T-helper 1 cell treated with Interleukin-12 subunit alpha and Interleukin-12 subunit beta and Interleukin-4 antibody, amounts not matched to agents 30 μg/mL and 1 μg/mL, for 36 hours (primary cell): ENCODE data around the gene MYO7A.

ENCODE experiments used
- H3K27ac Mint-ChIP-seq: one replicate; pipeline ENCODE4 v1.8.0; 2021; ENCODE audit warnings: mild to moderate bottlenecking, mixed read lengths
- H3K27me3 Mint-ChIP-seq: one replicate; pipeline ENCODE4 v1.8.0; 2021; ENCODE audit warnings: low read depth, mixed read lengths
- H3K36me3 Mint-ChIP-seq: one replicate; pipeline ENCODE4 v1.8.0; 2021; ENCODE audit warnings: low read depth, mixed read lengths
- H3K4me1 Mint-ChIP-seq: one replicate; pipeline ENCODE4 v1.8.0; 2021; ENCODE audit warnings: low read depth, mixed read lengths
- H3K4me3 Mint-ChIP-seq: one replicate; pipeline ENCODE4 v1.8.0; 2021; ENCODE audit warnings: mild to moderate bottlenecking, moderate library complexity, mixed read lengths
- H3K9me3 Mint-ChIP-seq: one replicate; pipeline ENCODE4 v1.8.0; 2021; ENCODE audit warnings: mixed read lengths

MYO7A gene

GRCh38 chr11:77211594-77212251, 83.7 kb downstream of the MYO7A start:
- no peaks in the 10 kb centered on the region for H3K27me3 Mint-ChIP-seq
- no peak overlapping the region for H3K4me3 Mint-ChIP-seq
- no peaks in the 10 kb centered on the region for H3K36me3 Mint-ChIP-seq
- no peaks in the 10 kb centered on the region for H3K4me1 Mint-ChIP-seq
- no peak overlapping the region for H3K27ac Mint-ChIP-seq
- H3K9me3 Mint-ChIP-seq, result no peaks in the 10 kb centered on the region

GRCh38 chr11:77212314-77213007, 84.4 kb downstream of the MYO7A start:
- no peaks in the 10 kb centered on the region for H3K36me3 Mint-ChIP-seq
- no peak overlapping the region for H3K4me3 Mint-ChIP-seq
- H3K27me3 Mint-ChIP-seq, result no peaks in the 10 kb centered on the region
- H3K4me1 Mint-ChIP-seq, result no peaks in the 10 kb centered on the region
- no peak overlapping the region for H3K27ac Mint-ChIP-seq
- no peaks in the 10 kb centered on the region for H3K9me3 Mint-ChIP-seq

- Mint-ChIP-seq H3K27ac (no peak overlapping the region), H3K4me3 (no peak overlapping the region), H3K9me3 (no peaks in the 10 kb centered on the region), H3K36me3 (no peaks in the 10 kb centered on the region), H3K27me3 (no peaks in the 10 kb centered on the region), H3K4me1 (no peaks in the 10 kb centered on the region)
Observed at GRCh38 chr11:77213029-77213579, 85.1 kb downstream of the MYO7A start.

GRCh38 chr11:77213589-77214428, 85.8 kb downstream of the MYO7A start:
- no peaks in the 10 kb centered on the region for H3K9me3 Mint-ChIP-seq
- H3K4me3 Mint-ChIP-seq, result no peak overlapping the region
- no peaks in the 10 kb centered on the region for H3K4me1 Mint-ChIP-seq
- H3K27me3 Mint-ChIP-seq, result no peaks in the 10 kb centered on the region
- no peak overlapping the region for H3K27ac Mint-ChIP-seq
- no peaks in the 10 kb centered on the region for H3K36me3 Mint-ChIP-seq

- H3K4me1 Mint-ChIP-seq, result no peaks in the 10 kb centered on the region
- no peak overlapping the region for H3K4me3 Mint-ChIP-seq
- no peaks in the 10 kb centered on the region for H3K9me3 Mint-ChIP-seq
- H3K27me3 Mint-ChIP-seq, result peaks cover under 1% of the 10 kb centered on the region
- no peaks in the 10 kb centered on the region for H3K36me3 Mint-ChIP-seq
- H3K27ac Mint-ChIP-seq, result no peak overlapping the region
Observed at GRCh38 chr11:77214557-77214956, 86.5 kb downstream of the MYO7A start.

GRCh38 chr11:77215106-77215505, 87.1 kb downstream of the MYO7A start:
- Mint-ChIP-seq H3K4me3 (no peak overlapping the region), H3K4me1 (no peaks in the 10 kb centered on the region), H3K27me3 (peaks cover 6% of the 10 kb centered on the region), H3K9me3 (no peaks in the 10 kb centered on the region), H3K36me3 (no peaks in the 10 kb centered on the region), H3K27ac (no peak overlapping the region)

GRCh38 chr11:77217156-77217555, 89.1 kb downstream of the MYO7A start:
- no peak overlapping the region for H3K27ac Mint-ChIP-seq
- H3K4me1 Mint-ChIP-seq, result no peaks in the 10 kb centered on the region
- peaks cover 24% of the 10 kb centered on the region for H3K27me3 Mint-ChIP-seq
- no peaks in the 10 kb centered on the region for H3K36me3 Mint-ChIP-seq
- H3K4me3 Mint-ChIP-seq, result no peak overlapping the region
- H3K9me3 Mint-ChIP-seq, result no peaks in the 10 kb centered on the region

- Mint-ChIP-seq H3K9me3 (no peaks in the 10 kb centered on the region), H3K27me3 (peaks cover 38% of the 10 kb centered on the region), H3K4me3 (no peak overlapping the region), H3K27ac (no peak overlapping the region), H3K4me1 (no peaks in the 10 kb centered on the region), H3K36me3 (no peaks in the 10 kb centered on the region)
Observed at GRCh38 chr11:77223797-77224196, 95.8 kb downstream of the MYO7A start.

GRCh38 chr11:77230878-77231605, 103.0 kb downstream of the MYO7A start:
- Mint-ChIP-seq H3K9me3 (no peaks in the 10 kb centered on the region), H3K4me3 (no peak overlapping the region), H3K27me3 (peaks cover 7% of the 10 kb centered on the region), H3K36me3 (no peaks in the 10 kb centered on the region), H3K27ac (no peak overlapping the region), H3K4me1 (no peaks in the 10 kb centered on the region)

GRCh38 chr11:77231800-77232199, 103.8 kb downstream of the MYO7A start:
- Mint-ChIP-seq H3K9me3 (no peaks in the 10 kb centered on the region), H3K36me3 (no peaks in the 10 kb centered on the region), H3K27ac (no peak overlapping the region), H3K4me3 (no peak overlapping the region), H3K4me1 (no peaks in the 10 kb centered on the region), H3K27me3 (peaks cover 4% of the 10 kb centered on the region)

GRCh38 chr11:77232242-77232641, 104.2 kb downstream of the MYO7A start:
- no peak overlapping the region for H3K27ac Mint-ChIP-seq
- no peaks in the 10 kb centered on the region for H3K4me1 Mint-ChIP-seq
- no peaks in the 10 kb centered on the region for H3K9me3 Mint-ChIP-seq
- H3K4me3 Mint-ChIP-seq, result no peak overlapping the region
- H3K27me3 Mint-ChIP-seq, result peaks cover 4% of the 10 kb centered on the region
- no peaks in the 10 kb centered on the region for H3K36me3 Mint-ChIP-seq

- no peak overlapping the region for H3K27ac Mint-ChIP-seq
- no peaks in the 10 kb centered on the region for H3K36me3 Mint-ChIP-seq
- H3K27me3 Mint-ChIP-seq, result peaks cover 4% of the 10 kb centered on the region
- H3K4me3 Mint-ChIP-seq, result no peak overlapping the region
- no peaks in the 10 kb centered on the region for H3K9me3 Mint-ChIP-seq
- no peaks in the 10 kb centered on the region for H3K4me1 Mint-ChIP-seq
Observed at GRCh38 chr11:77233011-77233410, 105.0 kb downstream of the MYO7A start.

GRCh38 chr11:77236901-77237300, 108.9 kb downstream of the MYO7A start:
- Mint-ChIP-seq H3K27ac (no peak overlapping the region), H3K4me3 (no peak overlapping the region), H3K9me3 (no peaks in the 10 kb centered on the region), H3K4me1 (no peaks in the 10 kb centered on the region), H3K36me3 (no peaks in the 10 kb centered on the region), H3K27me3 (peaks cover 4% of the 10 kb centered on the region)
